ENCODE data around the gene MAP4K1.

MAP4K1 gene

GRCh38 chr19:38649305-38650171 lies 31.8 kb upstream of the MAP4K1 start:
- no peak for DNase-seq (ENCODE audit: low spot score)

DNA sequence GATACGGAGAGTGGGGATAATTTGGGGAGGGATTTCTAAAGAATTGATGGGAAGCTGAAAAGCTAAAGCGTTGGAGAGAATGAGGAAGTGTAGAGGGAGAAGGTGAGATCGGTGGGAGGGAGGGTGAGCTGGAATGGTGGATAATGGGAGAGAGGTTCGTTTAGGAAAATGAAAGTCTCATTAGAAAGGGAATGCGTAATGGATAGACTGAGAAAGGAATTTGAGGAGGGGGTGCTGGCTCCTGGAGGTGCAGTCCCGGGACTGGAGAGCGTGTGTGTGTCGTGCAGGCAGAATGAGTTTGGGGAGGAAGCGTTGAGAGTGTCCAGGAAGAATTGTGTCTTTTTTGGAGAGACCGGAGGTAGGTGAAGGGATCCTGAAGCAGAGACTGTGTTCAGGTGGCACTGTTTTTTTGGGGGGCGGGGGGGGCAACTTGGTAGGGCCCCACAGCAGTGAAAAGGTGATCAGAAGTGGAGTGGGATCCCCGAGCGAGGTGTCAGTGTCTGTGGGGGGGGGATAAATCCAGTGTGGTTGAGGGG lies 31.1 kb upstream of the MAP4K1 start:
- no peak for DNase-seq (ENCODE audit: low spot score)
- no peak for TF ChIP-seq CTCF (IDR thresholded peaks at IDR 0.05; ENCODE audit: extremely low read depth, missing control alignments)

More at GRCh38 chr19:38649305-38650171, 31.8 kb upstream of the MAP4K1 start:
- TF ChIP-seq CTCF (IDR thresholded peaks at IDR 0.05; ENCODE audit: extremely low read depth, missing control alignments), result no peak

DNA sequence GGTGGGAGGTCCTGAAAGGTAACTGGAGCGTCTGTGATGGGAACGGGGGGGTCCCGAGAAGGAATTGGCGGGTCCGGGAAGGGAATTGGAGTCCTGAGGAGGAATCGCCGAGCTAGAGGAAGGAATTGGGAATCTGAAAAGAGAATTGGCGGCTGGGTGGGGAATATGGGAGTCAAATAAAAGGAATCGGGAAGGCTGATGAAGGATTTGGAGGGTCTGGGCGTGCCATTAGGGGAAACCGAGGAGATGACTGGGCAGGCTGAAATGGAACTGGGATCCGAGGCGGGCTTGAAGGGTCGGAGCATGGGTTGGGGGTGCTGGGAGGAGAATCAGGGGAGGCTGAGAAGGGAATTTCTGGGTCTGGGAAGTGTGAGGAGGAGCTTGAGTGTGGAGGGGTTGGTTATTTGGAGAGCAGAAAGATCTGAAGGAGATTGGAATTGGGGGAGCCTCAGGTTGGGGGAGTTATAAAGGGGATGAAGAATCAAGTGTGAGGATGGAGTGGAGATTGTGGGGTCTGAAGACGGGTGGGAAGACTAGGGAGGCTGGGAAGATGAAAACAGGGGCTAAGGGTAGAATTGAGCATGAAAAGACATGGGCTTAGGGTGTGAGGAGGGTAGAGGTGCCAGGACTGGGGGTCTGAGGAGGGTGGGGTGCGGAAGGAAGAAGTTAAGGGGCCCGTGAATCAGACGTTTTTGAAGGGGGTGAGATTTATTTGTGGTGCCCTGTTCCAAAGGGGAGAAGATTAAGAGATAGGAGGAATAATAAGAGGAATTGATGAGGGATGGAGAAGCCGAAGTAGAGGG lies 30.4 kb upstream of the MAP4K1 start:
- DNase-seq (ENCODE audit: low spot score), result no peak
- no peak for TF ChIP-seq CTCF (IDR thresholded peaks at IDR 0.05; ENCODE audit: extremely low read depth, missing control alignments)

- DNase-seq (ENCODE audit: low spot score), result peak; percentile 99
- TF ChIP-seq CTCF (IDR thresholded peaks at IDR 0.05; ENCODE audit: extremely low read depth, missing control alignments), result no peak
Measured at GRCh38 chr19:38647368-38647965, 29.7 kb upstream of the MAP4K1 start, which contains the start of gene ACTN4. Gene ACTN4 (plus strand): TSS chr19:38647649. CDS start chr19:38647746, 97 bp downstream.

DNA sequence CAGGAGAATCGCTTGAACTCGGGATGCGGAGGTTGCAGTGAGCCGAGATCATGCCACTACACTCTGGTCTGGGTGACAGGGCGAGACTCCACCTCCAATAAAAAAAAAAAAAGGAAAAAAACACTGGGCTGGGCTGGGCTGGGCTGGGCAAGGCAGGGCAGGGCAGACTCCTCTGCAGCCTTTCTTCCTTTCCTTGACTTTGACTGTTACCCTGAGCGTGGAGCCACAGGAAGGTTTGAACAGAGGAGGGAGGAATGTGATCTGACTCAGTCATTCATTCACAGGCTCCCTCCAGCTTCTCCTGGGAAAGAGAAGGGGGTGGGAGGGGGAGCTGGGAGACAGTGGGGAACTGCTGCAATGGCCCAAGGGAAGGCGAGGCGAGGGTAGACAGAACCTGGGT lies 27.0 kb upstream of the MAP4K1 start:
- TF ChIP-seq CTCF (IDR thresholded peaks at IDR 0.05; ENCODE audit: extremely low read depth, missing control alignments), result no peak
- no peak for DNase-seq (ENCODE audit: low spot score)

DNA sequence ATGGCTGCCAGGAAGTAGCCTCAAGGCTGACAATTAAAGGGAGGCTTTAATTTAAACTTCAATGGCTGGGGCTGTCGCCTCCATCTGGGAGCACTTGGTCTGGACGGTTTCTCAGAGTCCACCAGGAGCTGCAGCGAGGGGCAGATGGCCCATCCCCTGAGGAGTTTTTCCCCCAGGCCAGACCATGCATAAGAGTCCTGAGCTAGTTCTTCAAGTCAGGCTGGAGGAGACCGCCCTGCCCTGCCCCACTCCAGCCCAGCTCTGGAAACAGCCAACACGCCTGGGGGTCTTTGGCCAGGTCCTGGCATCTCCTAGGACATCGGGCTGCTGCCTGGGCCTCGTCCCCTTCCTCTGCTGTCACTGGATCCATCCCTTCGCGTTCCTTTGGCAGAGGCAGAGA lies 24.4 kb upstream of the MAP4K1 start:
- DNase-seq (ENCODE audit: low spot score), result no peak
- no peak for TF ChIP-seq CTCF (IDR thresholded peaks at IDR 0.05; ENCODE audit: extremely low read depth, missing control alignments)

All from GM20000 (cell line).